Duodenal mucosa (tissue), 2 donors: Measurements from ENCODE around the gene SH3RF2.
A peak's percentile ranks its signal among the peaks of the same experiment; 100 is the strongest.

ENCODE experiments used
- H3K27ac ChIP-seq: one replicate; pipeline ENCODE4 v1.7.0; 2013; ENCODE audit warnings: low read depth, low read length
- H3K27me3 ChIP-seq, 2 donors: one replicate each; pipeline ENCODE4 v1.7.0; 2013; ENCODE audit warnings: low read length in 2 of 2, control low read depth in 1 of 2; ENCODE audit not compliant: insufficient read depth in 2 of 2, control insufficient read depth in 1 of 2
- H3K36me3 ChIP-seq, 2 donors: one replicate each; pipeline ENCODE4 v1.7.0; 2013; ENCODE audit warnings: low read length in 2 of 2, control low read depth in 1 of 2; ENCODE audit not compliant: insufficient read depth in 2 of 2, control insufficient read depth in 1 of 2
- H3K4me1 ChIP-seq, 2 donors: one replicate each; pipeline ENCODE4 v1.7.0; 2013; ENCODE audit warnings: low read length in 2 of 2, control low read depth in 1 of 2; ENCODE audit not compliant: insufficient read depth in 2 of 2, control insufficient read depth in 1 of 2
- H3K4me3 ChIP-seq, 2 donors: one replicate each; pipeline ENCODE4 v1.7.0; 2013; ENCODE audit warnings: low read length in 2 of 2, low read depth in 1 of 2
- H3K9ac ChIP-seq, 2 donors: one replicate each; pipeline ENCODE4 v1.7.0; 2013; ENCODE audit warnings: low read length in 2 of 2, low read depth in 1 of 2
- H3K9me3 ChIP-seq, 2 donors: one replicate each; pipeline ENCODE4 v1.7.0; 2013; ENCODE audit warnings: low read length in 2 of 2, control low read depth in 1 of 2; ENCODE audit not compliant: control insufficient read depth in 1 of 2

SH3RF2 gene

GRCh38 chr5:145971701-145972100 lies 35.3 kb downstream of the SH3RF2 start:
- H3K27me3 ChIP-seq, result no peaks in the 10 kb centered on the region
- H3K4me1 ChIP-seq, result peaks cover 14 to 15% of the 10 kb centered on the region in 2 donors
- no peak overlapping the region for H3K4me3 ChIP-seq
- H3K27ac ChIP-seq, result no peak overlapping the region
- H3K9ac ChIP-seq, result no peak overlapping the region
- peaks cover 0 to 4% of the 10 kb centered on the region in 2 donors for H3K9me3 ChIP-seq
- H3K36me3 ChIP-seq, result peaks cover 0 to 7% of the 10 kb centered on the region in 2 donors

- H3K9ac ChIP-seq, result no peak overlapping the region
- no peak overlapping the region for H3K27ac ChIP-seq
- H3K4me1 ChIP-seq, result peaks cover 34 to 35% of the 10 kb centered on the region in 2 donors
- no peak overlapping the region for H3K4me3 ChIP-seq
- no peaks in the 10 kb centered on the region for H3K27me3 ChIP-seq
- peaks cover 0 to 7% of the 10 kb centered on the region in 2 donors for H3K36me3 ChIP-seq
- H3K9me3 ChIP-seq, result peaks cover 0 to 4% of the 10 kb centered on the region in 2 donors
Observed at GRCh38 chr5:145975001-145975360, 38.6 kb downstream of the SH3RF2 start.

DNA sequence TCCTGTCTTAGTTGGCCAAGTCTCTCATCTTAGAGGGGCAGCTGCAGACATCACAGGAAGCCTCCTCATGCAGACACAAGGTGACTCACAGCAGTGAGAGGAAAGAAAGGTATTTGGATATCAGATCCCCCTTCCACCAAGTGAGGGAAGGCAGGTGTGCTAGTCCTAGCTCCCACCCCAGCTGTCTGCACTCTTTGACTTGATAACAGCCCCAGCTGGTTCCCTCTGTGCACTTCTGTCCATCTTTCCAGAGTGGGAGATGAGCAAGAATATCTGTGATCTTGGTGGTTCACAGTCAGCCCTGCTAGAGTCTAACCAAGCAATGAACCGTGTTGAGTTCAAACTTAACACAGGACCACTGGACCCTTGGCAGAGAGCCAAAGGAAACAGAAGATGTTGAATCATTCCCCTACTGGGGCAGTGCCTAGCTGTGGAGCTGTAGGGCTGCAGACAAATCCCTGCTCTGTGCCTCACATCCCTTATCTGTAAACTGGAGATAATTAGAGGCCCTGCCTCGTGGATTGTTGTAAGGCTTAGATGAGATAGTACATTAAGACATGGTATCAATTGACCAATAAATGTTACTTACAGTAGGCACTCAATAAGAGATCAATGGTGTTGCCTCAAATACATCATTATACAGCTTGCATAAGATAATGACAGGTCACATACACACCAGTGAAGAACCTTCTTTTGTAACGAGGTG lies 39.1 kb downstream of the SH3RF2 start:
- Histone ChIP-seq H3K9me3 (peaks cover 0 to 4% of the 10 kb centered on the region in 2 donors), H3K4me3 (no peak overlapping the region), H3K27me3 (no peaks in the 10 kb centered on the region)

GRCh38 chr5:145976431-145977155 lies 40.2 kb downstream of the SH3RF2 start:
- peaks cover 0 to 5% of the 10 kb centered on the region in 2 donors for H3K36me3 ChIP-seq
- H3K27me3 ChIP-seq, result no peaks in the 10 kb centered on the region
- H3K9me3 ChIP-seq, result peaks cover 0 to 4% of the 10 kb centered on the region in 2 donors
- H3K27ac ChIP-seq, result no peak overlapping the region
- H3K4me3 ChIP-seq, result no peak overlapping the region
- H3K9ac ChIP-seq, result no peak overlapping the region
- peaks cover 49 to 50% of the 10 kb centered on the region in 2 donors for H3K4me1 ChIP-seq

More for the DNA sequence above, 39.1 kb downstream of the SH3RF2 start:
- Histone ChIP-seq H3K9ac (no peak overlapping the region), H3K27ac (no peak overlapping the region), H3K4me1 (peaks cover 39 to 41% of the 10 kb centered on the region in 2 donors), H3K36me3 (peaks cover 0 to 7% of the 10 kb centered on the region in 2 donors)

DNA sequence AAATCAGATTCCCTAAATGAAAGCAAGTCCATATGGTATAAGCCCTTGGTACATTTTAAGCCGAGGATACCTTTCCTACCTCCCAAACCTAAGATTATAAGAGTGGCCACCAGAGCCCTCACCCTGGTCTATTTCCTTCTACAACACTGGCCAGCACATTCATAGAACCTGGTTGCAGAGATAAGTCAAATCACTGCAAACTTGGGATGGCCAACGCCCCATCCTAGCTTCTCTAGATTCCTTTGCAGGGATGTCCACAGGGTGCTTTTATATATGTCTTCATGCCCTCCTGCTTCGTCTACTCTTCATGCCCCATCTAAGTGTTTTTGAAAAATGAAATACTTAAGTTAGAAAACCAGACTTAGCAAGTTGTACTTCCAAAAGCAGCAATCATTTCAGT lies 41.8 kb downstream of the SH3RF2 start:
- Histone ChIP-seq H3K4me1 (peaks cover 61 to 63% of the 10 kb centered on the region in 2 donors), H3K27ac (no peak overlapping the region), H3K9ac (no peak overlapping the region), H3K9me3 (peaks cover 0 to 4% of the 10 kb centered on the region in 2 donors), H3K4me3 (peak overlapping the region; percentile 14 to 26), H3K36me3 (peaks cover 0 to 5% of the 10 kb centered on the region in 2 donors), H3K27me3 (no peaks in the 10 kb centered on the region)

DNA sequence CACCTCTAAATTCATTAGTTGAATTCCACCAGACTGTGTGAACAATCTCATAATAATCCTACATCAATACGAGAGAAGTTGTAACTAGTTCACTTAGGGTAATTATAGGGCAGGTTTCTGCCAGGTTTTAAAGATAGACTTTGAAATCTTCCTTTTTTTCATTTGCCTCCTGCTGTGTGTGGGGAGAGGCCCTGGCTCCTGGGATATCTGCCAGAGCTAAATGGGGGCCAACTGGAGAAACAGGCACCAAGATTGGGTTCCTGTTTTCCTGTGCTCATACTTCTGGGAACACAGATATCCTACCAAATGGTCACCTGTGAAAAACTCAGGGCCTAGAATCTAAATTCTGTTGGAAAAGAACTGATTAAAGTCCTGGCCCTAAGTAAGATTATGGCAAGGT lies 42.3 kb downstream of the SH3RF2 start:
- no peaks in the 10 kb centered on the region for H3K27me3 ChIP-seq
- peaks cover 0 to 5% of the 10 kb centered on the region in 2 donors for H3K36me3 ChIP-seq
- H3K4me3 ChIP-seq, result peak overlapping the region in 1 of 2 donors; percentile 26
- peaks cover 61 to 63% of the 10 kb centered on the region in 2 donors for H3K4me1 ChIP-seq
- no peak overlapping the region for H3K27ac ChIP-seq
- H3K9me3 ChIP-seq, result peaks cover 0 to 4% of the 10 kb centered on the region in 2 donors
- no peak overlapping the region for H3K9ac ChIP-seq

GRCh38 chr5:145979270-145980223 lies 43.2 kb downstream of the SH3RF2 start:
- no peak overlapping the region for H3K27ac ChIP-seq
- H3K4me1 ChIP-seq, result peaks cover 61 to 63% of the 10 kb centered on the region in 2 donors

GRCh38 chr5:145980259-145980658 lies 43.9 kb downstream of the SH3RF2 start:
- Histone ChIP-seq H3K9me3 (no peaks in the 10 kb centered on the region), H3K4me1 (peaks cover 60 to 62% of the 10 kb centered on the region in 2 donors), H3K27ac (no peak overlapping the region), H3K27me3 (no peaks in the 10 kb centered on the region), H3K36me3 (peaks cover 0 to 6% of the 10 kb centered on the region in 2 donors), H3K9ac (no peak overlapping the region), H3K4me3 (peak overlapping the region; percentile 11 to 18)

More at GRCh38 chr5:145979270-145980223, 43.2 kb downstream of the SH3RF2 start:
- peak overlapping the region; percentile 11 to 18 for H3K4me3 ChIP-seq
- no peak overlapping the region for H3K9ac ChIP-seq
- no peaks in the 10 kb centered on the region for H3K27me3 ChIP-seq
- H3K36me3 ChIP-seq, result peaks cover 0 to 6% of the 10 kb centered on the region in 2 donors
- H3K9me3 ChIP-seq, result no peaks in the 10 kb centered on the region

DNA sequence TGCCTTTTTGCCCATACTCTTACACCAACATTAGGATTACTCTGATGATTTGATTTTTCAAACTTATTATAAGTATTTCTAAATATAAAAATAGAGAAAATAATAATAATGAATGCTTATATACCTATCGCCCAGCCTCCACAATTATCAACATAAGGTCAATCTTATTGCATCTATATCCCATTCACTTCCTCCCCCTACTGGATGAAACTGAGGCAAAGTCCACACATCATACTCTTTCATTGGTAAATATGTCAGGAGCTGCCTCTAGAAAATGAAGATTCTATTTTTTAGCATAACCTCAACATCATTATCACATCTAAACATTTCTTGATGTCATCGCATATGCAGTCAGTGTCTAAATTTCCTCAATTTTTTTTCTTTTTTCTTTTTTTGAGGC lies 44.3 kb downstream of the SH3RF2 start:
- H3K27ac ChIP-seq, result no peak overlapping the region
- H3K4me1 ChIP-seq, result peaks cover 55 to 58% of the 10 kb centered on the region in 2 donors
- peaks cover 0 to 6% of the 10 kb centered on the region in 2 donors for H3K36me3 ChIP-seq
- H3K9ac ChIP-seq, result no peak overlapping the region
- H3K27me3 ChIP-seq, result no peaks in the 10 kb centered on the region
- no peaks in the 10 kb centered on the region for H3K9me3 ChIP-seq
- no peak overlapping the region for H3K4me3 ChIP-seq
